GM12878 (cell line): ENCODE results near the gene MZB1. TPM values are rescaled to one million over a fixed set of nuclear protein-coding genes. Genes with fewer than 3 reads are reported as not detected.

Experiments
- ASH2L ChIP-seq: fragments of 300-600, 200-600 bp; sonication (generic); IDR thresholded peaks from 2 replicates; pipeline ENCODE4 v1.6.1; 2017; ENCODE audit warnings: low read depth, mild to moderate bottlenecking, borderline replicate concordance
- BCLAF1 ChIP-seq: fragments of 450-650 bp; IDR thresholded peaks from 2 replicates; pipeline ENCODE4 v1.6.1; 2017; ENCODE audit warnings: antibody characterized with exemption, mild to moderate bottlenecking, moderate library complexity
- BHLHE40 ChIP-seq, 2 experiments: fragments of 450-650 bp in 1 of 2; IDR thresholded peaks; 2 replicates each; pipeline ENCODE4 v1.6.1; 2011 to 2017; ENCODE audit warnings: low read depth in 2 of 2, borderline replicate concordance in 1 of 2, improper control_type of control experiment in 1 of 2, low read length in 1 of 2, mild to moderate bottlenecking in 1 of 2
- CHD2 ChIP-seq: IDR thresholded peaks from 2 replicates; pipeline ENCODE4 v1.6.1; 2011; ENCODE audit warnings: low read depth, low read length, improper control_type of control experiment, borderline replicate concordance
- CREB1 ChIP-seq: IDR thresholded peaks from 2 replicates; pipeline ENCODE4 v1.6.1; 2012; ENCODE audit warnings: low read depth, mild to moderate bottlenecking, inconsistent platforms
- ELK1 ChIP-seq: IDR thresholded peaks from 2 replicates; pipeline ENCODE4 v1.6.1; 2012; ENCODE audit warnings: low read depth, low read length, improper control_type of control experiment
- HDAC2 ChIP-seq: fragments of 200-600 bp; sonication (generic); IDR thresholded peaks from 2 replicates; pipeline ENCODE4 v1.6.1; 2017
- HDAC6 ChIP-seq: fragments of 200-600 bp; sonication (generic); IDR thresholded peaks from one replicate; pipeline ENCODE4 v1.8.0; 2017; ENCODE audit warnings: antibody characterized with exemption; ENCODE audit not compliant: unreplicated experiment
- IKZF2 ChIP-seq, 2 experiments: fragments of 450-650 bp; IDR thresholded peaks; 2 replicates each; pipeline ENCODE4 v1.6.1; 2017; ENCODE audit warnings: mild to moderate bottlenecking in 2 of 2, moderate library complexity in 2 of 2
- NFYA ChIP-seq: IDR thresholded peaks from 2 replicates; pipeline ENCODE4 v1.6.1; 2011; ENCODE audit warnings: low read depth, mild to moderate bottlenecking, low read length, improper control_type of control experiment, borderline replicate concordance
- PBX3 ChIP-seq: IDR thresholded peaks from 2 replicates; pipeline ENCODE4 v1.6.1; 2011; ENCODE audit warnings: mild to moderate bottlenecking, low read depth, low read length, moderate library complexity; ENCODE audit not compliant: insufficient replicate concordance
- RAD21 ChIP-seq: IDR thresholded peaks from 2 replicates; pipeline ENCODE4 v1.6.1; 2011; ENCODE audit warnings: mild to moderate bottlenecking, low read depth, low read length, moderate library complexity; ENCODE audit not compliant: insufficient read depth
- SKIL ChIP-seq: fragments of 450-650 bp; IDR thresholded peaks from 2 replicates; pipeline ENCODE4 v1.6.1; 2017; ENCODE audit warnings: mild to moderate bottlenecking, low read depth, inconsistent platforms; ENCODE audit not compliant: poor library complexity, severe bottlenecking
- TCF3 ChIP-seq: IDR thresholded peaks from 2 replicates; pipeline ENCODE4 v1.6.1; 2012; ENCODE audit warnings: low read depth, mild to moderate bottlenecking, low read length, borderline replicate concordance; ENCODE audit not compliant: insufficient read depth
- ZBTB4 ChIP-seq: fragments of 450-650 bp; formaldehyde crosslinking; IDR thresholded peaks from 2 replicates; pipeline ENCODE4 v1.4.0; 2022; ENCODE audit warnings: mild to moderate bottlenecking, moderate library complexity
- ZNF622 ChIP-seq: fragments of 450-650 bp; IDR thresholded peaks from 2 replicates; pipeline ENCODE4 v1.6.1; 2017; ENCODE audit warnings: mild to moderate bottlenecking, inconsistent platforms
- polyA plus RNA-seq, 11 experiments: library from polyadenylated mRNA; depleted of rRNA in 4 of 11; unstranded in 6 of 11; stranded (reverse) in 5 of 11; fragments of >200 nt; fragmentation: Nextera tagmentation in 4 of 11; fragmentation: Illumina TruSeq in 1 of 11; extraction: Ambion mirVana in 4 of 11; extraction: Trizol in 1 of 11; gene quantifications; 1 replicate in 1 of 11; 2 replicates in 10 of 11; pipeline versions ENCODE4 v1.2.1 to v1.2.3, GENCODE V29; 2011 to 2016; ENCODE audit warnings: inconsistent platforms in 2 of 11, missing spikeins in 2 of 11, low read depth in 1 of 11
- total RNA-seq, 4 experiments: library from RNA; depleted of rRNA in 3 of 4; stranded (reverse); fragments of >200 nt in 3 of 4; fragmentation: Illumina TruSeq in 1 of 4; extraction: Trizol in 1 of 4; gene quantifications; 2 replicates each; pipeline versions ENCODE4 v1.2.1 to v1.2.3, GENCODE V29; 2013 to 2021

The MZB1 gene
- total and polyA plus RNA-seq, 10 of the 15 experiments (the other 5 are each of a cell fraction or from before 2014, with no cell fraction given) = 19.3 to 406 (median 188) TPM

GRCh38 chr5:139341689-139342422, 47.9 kb downstream of the MZB1 start, which contains the start of gene PAIP2 (continued):
- TF ChIP-seq HDAC2 = no peak
- no peak for TF ChIP-seq ASH2L
- no peak for TF ChIP-seq SKIL
- peak; percentile 36; the same call in 1 of the 2 replicates for TF ChIP-seq TCF3
- TF ChIP-seq ZBTB4 = no peak
- no peak for TF ChIP-seq BCLAF1
- no peak for TF ChIP-seq HDAC6
- no peak for TF ChIP-seq IKZF2 (IDR thresholded peaks at IDR 0.05)
- peak; percentile 47; the same call in 1 of the 2 replicates for TF ChIP-seq CHD2
- peak; percentile 87 to 92 for TF ChIP-seq BHLHE40 (IDR thresholded peaks at IDR 0.05; ENCODE audit: borderline replicate concordance in 1 of 2, low read depth in 2 of 2, low read length in 1 of 2)
- peak; percentile 58 for TF ChIP-seq RAD21
- no peak for TF ChIP-seq PBX3
- no peak for TF ChIP-seq ZNF622
- peak; percentile 92 for TF ChIP-seq ELK1
- TF ChIP-seq CREB1 = peak; percentile 89
- TF ChIP-seq NFYA = no peak
